Right renal cortex interstitium (tissue), 3 donors: ENCODE results near the gene SPATA46. TPM values are rescaled to one million over a fixed set of nuclear protein-coding genes. Genes with fewer than 3 reads are reported as not detected.

Experiments used
- DNase-seq, 3 donors: peaks; one replicate each; pipeline ENCODE4 v3.0.0-alpha.2; 2013; ENCODE audit warnings: low read depth in 3 of 3, low spot score in 2 of 3
- polyA plus RNA-seq, 3 donors: library from polyadenylated mRNA; unstranded; fragments of 120-200 nt; gene quantifications; one replicate each; pipeline ENCODE4 v1.2.1, GENCODE V29; 2013; ENCODE audit not compliant: insufficient read length in 3 of 3

The SPATA46 gene
- polyA plus RNA-seq, 3 donors = 0.25 to 0.51 (median 0.42) TPM

DNA sequence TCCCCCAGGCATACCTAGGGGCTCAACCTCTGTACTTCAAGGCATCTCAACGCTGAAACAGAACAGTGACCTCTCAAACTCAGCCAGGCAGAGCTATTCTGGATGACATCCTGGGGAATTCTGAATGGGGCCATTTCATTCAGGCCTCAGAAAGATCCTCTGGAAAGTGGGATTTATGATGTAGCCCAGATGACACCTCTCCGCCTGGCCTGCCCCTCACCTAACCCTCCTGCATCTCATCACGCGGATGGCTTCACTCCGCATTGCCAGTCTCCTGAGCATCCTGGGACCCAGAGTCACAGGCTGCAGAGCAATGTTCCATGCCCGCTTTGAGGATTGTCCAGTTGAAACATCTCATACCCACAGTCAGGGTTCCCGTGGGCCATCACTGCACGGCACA is 1.2 kb downstream of the SPATA46 start:
- DNase-seq = no peak

DNA sequence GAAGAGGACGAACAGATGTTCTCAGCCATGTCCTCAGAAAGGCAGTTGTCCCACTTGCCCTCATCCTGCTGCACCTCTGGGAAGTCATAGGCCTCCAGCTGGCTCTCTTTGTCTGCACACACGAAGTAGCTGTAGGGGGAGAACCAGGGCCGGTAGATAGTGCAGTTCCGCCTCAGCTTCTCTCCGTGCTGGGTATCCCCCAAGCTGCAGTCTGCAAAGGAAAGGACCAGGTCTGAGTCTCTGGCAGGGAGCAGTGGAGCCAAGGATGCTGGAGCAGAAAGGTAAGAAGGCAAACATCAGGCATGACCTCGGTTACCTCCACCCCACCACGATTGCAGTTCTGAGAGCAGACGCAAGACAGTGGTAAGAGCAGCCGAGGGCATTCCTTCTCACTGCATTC is 2.2 kb downstream of the SPATA46 start:
- DNase-seq = no peak

DNA sequence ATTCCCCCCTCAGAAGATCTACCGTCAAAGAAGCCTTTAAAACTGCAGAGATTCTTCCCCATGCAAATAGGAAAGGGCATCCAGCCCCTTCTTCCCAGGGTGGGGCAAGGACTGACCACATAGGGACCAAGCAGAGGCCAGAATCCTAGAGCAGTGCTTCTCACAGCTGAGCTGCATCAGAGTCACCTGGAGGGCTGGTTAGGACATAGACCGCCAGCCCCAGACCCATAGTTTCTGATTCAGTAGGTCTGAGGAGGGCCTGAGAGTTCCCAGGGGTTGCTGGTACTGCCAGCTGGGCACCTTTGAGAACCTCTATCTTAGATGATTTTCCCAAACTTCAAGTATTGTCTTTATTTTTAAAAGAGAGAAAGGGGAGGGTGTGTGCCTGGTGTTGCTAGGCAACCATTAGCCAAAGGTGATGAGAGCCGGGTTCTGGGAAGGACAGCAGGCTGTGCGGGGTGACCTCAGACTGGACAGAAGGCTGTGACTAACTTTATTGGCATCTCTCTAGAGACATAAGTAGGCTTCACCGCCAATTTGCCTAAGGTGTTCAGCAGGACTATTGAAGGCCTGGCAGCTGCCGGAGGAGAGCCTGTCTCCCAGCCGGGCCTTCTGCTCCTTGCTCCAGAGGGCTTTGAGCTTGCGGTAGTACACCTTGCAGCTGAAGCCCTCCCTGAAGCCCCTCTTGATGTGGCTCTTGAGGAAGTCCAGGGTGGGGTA is 3.0 kb downstream of the SPATA46 start:
- no peak for DNase-seq

DNA sequence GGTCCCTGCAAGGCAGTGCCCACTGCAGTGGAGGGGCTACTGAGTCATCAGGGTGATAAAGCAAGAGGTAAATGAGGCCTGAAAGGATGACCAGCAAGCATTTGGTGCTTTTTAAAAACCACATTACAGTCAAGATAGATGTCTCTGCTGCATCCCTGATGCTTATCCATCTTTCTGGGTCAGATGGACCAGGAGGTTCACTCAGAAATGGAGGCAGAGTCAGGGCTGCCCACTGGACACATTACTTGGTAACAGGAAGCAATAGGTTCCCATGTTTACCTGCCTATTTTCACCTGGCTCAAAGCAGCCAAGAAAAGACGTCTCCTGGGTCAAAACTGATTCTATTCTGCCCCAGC is 3.6 kb downstream of the SPATA46 start:
- DNase-seq = no peak

DNA sequence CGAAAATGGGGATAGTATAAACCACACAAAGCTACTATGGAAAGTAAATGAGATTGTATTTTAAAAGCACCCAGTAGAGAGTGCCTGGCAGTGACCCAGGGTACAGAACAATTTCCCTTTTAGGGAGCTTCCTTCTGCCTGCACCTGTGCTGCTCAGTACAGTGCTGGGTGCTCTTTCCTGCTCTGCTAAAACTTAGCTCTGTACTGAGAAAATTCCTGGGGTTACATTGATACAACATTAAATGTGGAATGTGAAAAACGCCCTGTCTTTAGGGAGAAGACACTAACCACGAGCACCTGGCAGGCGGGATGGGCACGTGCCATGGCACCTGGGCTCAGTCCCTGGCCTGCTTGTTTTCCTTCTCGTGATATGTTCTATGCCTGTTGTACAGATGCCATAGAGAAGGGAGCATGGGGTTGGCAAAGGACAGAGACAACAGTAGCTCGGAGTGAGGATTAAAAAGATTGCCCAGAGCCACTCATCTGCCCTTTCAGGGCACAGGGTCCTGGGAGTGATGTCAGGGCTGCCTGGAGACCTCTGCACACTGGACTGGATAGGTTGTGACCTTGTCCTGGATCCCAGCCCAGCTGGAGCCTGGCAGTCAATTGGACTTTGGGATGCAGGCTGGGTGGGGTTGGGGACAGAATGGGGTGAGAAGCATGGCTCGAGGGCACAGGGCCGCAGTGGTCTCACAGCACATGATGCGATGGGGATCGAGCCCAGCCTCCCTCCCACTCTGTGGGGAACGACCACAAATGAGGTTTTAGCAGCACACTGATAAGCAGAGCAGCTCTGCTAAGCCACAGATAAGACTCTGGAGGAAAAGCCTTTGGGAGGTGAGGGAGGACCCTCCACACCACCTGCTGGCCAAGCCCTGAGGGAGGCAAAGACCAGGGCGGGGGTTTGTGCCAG is 4.2 kb downstream of the SPATA46 start:
- no peak for DNase-seq

DNA sequence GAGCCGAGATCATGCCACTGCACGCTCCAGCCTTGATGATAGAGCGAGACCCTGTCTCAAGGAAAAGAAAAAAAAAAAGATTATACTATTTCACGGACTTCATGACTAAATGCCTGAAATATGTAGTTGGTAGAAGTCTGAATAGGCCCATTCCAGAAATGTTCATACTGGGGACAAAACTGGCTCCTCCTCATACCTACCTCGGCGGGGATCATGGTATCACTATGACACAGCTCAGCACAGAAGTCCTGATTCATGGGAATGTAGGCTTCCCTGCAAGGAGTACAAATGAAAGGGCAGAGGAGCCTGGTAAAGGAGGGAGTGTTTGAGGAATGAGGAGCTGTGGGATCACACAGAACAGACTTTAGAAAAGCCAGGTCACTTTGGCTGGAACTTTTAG is 5.0 kb downstream of the SPATA46 start:
- no peak for DNase-seq

- no peak for DNase-seq
Observed at GRCh38 chr1:162370721-162371120, 5.9 kb downstream of the SPATA46 start.

GRCh38 chr1:162370161-162370560 is 6.5 kb downstream of the SPATA46 start:
- DNase-seq = no peak

GRCh38 chr1:162369571-162369970 is 7.1 kb downstream of the SPATA46 start:
- DNase-seq = no peak

DNA sequence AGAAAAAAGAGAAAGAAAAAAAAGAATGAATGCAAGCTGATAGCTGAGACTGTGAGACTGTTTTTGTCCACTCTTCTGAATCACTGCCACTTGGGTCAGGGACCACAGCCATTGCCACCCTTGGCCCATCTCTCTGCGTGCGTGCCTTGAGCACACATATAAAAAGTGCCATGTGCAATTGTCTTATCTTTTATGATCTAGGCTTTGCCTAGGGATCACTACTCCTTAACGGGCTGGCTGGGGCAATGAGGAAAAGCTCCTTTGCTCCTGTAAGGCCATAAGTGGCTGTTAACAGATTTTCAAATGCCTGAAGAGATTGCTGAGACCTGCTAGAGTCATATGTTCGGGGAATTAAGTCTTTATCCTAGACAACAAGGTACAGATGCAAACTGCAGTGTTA is 8.2 kb downstream of the SPATA46 start:
- no peak for DNase-seq

DNA sequence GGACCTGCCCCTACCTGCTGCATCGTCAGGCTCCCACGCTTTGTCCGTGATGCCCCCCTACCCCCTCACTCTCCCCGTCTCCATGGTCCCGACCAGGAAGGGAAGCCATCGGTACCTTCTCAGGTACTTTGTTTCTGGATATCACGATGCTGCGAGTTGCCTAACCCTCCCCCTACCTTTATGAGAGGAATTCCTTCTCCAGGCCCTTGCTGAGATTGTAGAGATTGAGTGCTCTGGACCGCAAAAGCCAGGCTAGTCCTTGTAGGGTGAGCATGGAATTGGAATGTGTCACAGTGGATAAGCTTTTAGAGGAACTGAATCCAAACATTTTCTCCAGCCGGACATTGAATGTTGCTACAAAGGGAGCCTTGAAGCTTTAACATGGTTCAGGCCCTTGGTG is 8.9 kb downstream of the SPATA46 start:
- no peak for DNase-seq

- DNase-seq = no peak
Observed at GRCh38 chr1:162367073-162367472, 9.6 kb downstream of the SPATA46 start.

DNA sequence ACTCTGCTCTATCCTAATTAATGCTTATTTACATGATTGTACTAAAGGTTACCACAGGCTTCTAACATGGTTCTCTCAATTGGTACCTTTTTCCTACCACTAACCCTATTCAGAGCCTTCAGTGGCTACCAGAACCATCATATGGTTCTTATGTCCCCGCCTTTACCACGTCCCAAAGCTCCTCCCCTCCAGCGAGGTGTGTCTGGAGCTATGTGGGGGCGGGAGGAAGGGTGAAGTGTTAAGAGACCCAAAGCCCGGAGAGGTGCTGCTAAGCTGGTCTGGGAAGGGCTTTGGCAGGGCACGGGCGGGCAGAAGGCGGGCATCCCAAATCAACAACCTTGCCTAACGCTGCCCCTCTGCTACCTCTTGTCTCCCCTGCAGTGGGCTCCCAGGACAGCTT is 10.0 kb downstream of the SPATA46 start:
- no peak for DNase-seq

DNA sequence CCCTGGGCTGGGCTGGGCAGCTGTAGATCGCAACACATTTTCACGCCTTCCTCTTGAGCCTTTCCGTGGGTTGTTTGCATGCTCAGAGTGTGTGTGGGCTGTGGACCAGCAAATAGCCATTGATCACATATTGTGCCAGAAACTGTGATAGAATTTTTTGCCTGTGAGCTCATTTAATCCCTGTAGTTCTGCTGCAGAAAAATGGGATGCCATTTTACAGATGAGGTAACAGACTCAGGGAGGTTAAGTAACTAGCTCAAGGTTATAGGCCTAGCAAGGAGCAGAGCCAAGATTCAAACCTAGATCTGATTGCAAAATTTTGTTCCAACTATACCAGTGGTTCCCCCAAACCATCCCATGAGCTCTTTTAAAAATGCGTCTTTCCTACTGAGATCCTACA is 10.5 kb downstream of the SPATA46 start:
- DNase-seq = no peak

DNA sequence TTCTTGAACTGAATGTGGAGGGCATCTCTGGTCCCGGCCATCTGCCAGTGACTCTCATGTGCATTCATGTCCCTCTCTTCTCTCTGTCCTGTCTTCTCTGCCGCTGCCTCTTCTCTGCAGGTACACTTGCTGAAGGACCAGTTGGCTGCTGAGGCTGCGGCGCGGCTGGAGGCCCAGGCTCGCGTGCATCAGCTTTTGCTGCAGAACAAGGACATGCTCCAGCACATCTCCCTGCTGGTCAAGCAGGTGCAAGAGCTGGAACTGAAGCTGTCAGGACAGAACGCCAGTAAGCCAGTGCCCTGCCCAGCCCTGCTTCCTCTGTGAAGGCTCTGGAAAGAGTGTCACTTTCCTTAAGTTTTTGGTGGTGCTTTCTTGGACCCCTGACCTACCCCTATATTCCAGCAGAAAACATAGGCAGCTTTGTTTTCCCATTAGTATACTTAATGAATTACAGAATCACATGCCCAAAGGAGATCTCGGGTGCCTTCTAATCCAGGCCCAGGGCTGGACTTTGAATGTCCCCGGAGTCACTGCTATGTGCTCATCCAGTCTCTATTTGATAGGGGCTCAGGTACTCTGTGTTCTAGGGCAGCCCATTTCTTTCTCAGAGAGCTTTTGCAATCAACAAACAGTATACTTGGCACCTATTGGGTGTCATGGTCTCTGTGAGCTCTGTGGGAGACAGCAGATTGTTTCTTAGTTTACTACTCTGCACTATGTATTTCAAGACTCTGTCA is 11.2 kb downstream of the SPATA46 start:
- DNase-seq = no peak

GRCh38 chr1:162364498-162364897 is 12.2 kb downstream of the SPATA46 start:
- DNase-seq = no peak

DNA sequence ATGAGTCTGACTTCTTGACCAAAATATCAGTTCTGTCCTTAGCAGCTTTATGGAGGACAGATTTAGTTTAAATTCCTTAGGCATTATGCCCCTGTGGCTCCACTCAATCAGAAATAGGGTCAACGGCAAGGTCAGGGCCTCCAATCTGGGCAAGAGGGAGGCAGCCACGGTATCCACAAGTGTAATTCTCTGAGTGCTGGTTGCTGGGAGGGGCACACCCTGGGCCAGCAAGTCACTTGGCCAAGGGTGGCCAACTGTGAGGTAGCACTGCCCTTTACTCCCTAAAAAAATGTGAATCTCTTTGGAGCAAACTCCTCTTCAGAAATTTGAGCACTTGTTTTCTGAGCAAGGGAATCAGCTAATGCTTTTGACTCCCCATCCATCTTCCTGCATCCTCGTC is 12.8 kb downstream of the SPATA46 start:
- DNase-seq = no peak

- no peak for DNase-seq
Observed at GRCh38 chr1:162361349-162361748, 15.3 kb downstream of the SPATA46 start.

DNA sequence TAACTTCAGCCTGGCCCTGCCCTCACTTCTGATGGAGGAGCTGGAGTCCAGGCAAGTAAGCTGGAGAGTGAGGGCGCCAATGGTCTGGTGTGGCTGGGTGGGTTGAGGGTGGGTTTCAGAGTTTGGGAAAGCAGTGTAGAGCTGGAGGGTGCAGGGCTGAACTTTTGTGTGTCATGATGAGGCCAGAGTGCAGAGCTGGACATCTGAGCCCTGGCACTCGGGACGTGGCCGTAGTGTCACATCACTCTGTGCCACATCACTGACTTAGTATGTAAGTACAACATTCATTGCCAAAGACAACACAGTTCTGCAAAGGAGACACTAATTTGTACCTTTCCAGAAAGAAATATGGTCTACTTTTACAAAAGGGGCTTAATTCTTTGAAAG is 15.8 kb downstream of the SPATA46 start:
- DNase-seq = no peak

GRCh38 chr1:162360237-162360873 is 16.3 kb downstream of the SPATA46 start:
- DNase-seq = no peak
